GM20000 (cell line): ENCODE measurements around the gene SPARCL1.
"Not testable (repeated sequence)": the region's sequence is repeated elsewhere in the genome, so short reads cannot be mapped to it uniquely, and the experiment has no call there.

ENCODE experiments used
- DNase-seq: peaks from one replicate; pipeline ENCODE4 v3.0.0; 2012; ENCODE audit warnings: low spot score
- TF ChIP-seq, protein P1 (sequence below): IDR thresholded peaks from 2 replicates; pipeline ENCODE4 v1.5.1; 2012; ENCODE audit warnings: mild to moderate bottlenecking, control low read depth; ENCODE audit errors: extremely low read depth, missing control alignments

SPARCL1 gene

DNA sequence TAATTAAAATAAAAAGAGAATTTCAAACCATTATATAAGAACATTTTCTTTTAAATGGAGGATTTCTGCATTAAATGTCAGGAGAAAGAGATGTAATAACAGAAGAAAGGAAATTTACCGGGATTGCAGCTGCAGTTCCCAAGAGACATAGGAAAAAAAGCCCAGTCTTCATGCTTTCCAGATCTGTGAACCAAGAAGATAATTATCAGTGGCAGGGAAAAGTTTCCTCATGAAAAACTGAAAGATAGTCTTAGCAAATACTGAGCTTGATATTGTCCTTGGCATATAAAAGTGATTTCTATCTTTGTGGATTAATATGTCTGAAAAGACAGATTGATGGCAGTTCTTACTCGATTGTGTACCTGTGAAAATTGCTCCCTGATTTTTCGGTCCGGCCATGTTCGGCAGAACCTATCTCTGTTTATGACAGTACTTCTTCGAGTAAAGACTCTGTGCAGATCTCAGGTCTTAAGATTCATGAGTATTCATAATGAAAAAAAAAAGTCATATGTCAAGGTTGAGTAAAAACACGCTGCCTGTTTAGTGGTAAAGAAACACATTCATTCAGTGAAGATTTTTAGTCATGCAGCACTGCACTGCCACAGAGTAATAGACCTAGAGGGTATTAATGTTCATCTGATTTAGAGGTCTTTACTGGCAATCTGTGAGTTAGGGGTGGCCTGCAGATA lies 29.6 kb downstream of the SPARCL1 start:
- DNase-seq = peak; percentile 29
- TF ChIP-seq, protein P1, sequence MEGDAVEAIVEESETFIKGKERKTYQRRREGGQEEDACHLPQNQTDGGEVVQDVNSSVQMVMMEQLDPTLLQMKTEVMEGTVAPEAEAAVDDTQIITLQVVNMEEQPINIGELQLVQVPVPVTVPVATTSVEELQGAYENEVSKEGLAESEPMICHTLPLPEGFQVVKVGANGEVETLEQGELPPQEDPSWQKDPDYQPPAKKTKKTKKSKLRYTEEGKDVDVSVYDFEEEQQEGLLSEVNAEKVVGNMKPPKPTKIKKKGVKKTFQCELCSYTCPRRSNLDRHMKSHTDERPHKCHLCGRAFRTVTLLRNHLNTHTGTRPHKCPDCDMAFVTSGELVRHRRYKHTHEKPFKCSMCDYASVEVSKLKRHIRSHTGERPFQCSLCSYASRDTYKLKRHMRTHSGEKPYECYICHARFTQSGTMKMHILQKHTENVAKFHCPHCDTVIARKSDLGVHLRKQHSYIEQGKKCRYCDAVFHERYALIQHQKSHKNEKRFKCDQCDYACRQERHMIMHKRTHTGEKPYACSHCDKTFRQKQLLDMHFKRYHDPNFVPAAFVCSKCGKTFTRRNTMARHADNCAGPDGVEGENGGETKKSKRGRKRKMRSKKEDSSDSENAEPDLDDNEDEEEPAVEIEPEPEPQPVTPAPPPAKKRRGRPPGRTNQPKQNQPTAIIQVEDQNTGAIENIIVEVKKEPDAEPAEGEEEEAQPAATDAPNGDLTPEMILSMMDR = no peak

DNA sequence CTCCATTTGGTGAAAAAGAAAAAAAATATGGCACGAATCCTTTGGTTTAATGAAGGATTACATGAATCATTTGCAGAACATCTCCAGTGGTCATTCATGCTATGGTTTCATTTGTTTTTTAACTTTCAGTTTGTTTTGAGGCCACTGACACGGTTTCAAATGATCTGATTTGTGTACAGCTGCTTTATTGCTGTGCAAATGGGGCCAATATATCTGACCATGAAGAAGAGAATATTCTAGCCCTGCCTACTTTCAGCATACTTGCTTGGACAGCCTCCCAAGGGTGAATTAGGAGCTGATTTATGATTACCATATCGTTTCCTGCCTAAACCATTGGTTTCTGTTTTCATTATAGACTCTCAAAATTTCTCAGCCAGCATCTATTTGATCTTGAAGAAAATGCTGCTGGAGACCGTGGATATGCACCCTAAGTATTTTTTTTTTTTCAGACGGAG lies 30.7 kb downstream of the SPARCL1 start:
- peak; percentile 18 for DNase-seq
- TF ChIP-seq, protein P1 = no peak

GRCh38 chr4:87497578-87497977 lies 31.6 kb downstream of the SPARCL1 start:
- no peak for DNase-seq
- TF ChIP-seq, protein P1 = no peak

- peak; percentile 16 for DNase-seq
- TF ChIP-seq, protein P1 = peak; percentile 37
Observed at GRCh38 chr4:87497159-87497558, 32.0 kb downstream of the SPARCL1 start.

DNA sequence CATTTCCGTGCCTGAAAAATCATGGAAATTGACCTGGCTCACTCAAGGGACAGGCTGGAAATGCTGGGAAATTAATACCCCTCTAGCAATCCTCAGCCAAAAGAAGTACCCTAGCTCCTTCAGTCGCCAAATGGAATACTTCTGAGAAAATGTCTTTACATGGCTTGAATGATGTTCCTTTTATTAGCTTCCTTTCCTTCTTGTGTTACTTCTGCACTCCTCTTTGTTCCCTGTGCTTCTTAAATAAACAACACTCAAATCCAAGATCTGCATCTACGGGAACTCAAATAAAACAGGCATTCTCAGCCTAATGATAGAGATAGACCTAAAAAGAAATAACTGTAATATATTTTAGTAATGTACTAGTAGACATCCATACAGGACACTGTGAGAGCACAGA lies 36.1 kb downstream of the SPARCL1 start:
- TF ChIP-seq, protein P1 = no peak
- DNase-seq = no peak

- not testable (repeated sequence) for DNase-seq
Observed at GRCh38 chr4:87491851-87492250, 37.3 kb downstream of the SPARCL1 start.

GRCh38 chr4:87491436-87491835 lies 37.7 kb downstream of the SPARCL1 start:
- TF ChIP-seq, protein P1 = no peak
- DNase-seq = no peak
